Neutrophil (primary cell): ENCODE results near the gene HTT.

Source experiments
- H3K27ac ChIP-seq: fragments of 200-600 bp; sonication (generic); 2 replicates; pipeline ENCODE4 v1.5.1; 2016; ENCODE audit warnings: mild to moderate bottlenecking, moderate library complexity
- H3K27me3 ChIP-seq: fragments of 200-600 bp; sonication (generic); 2 replicates; pipeline ENCODE4 v1.6.0; 2016; ENCODE audit warnings: mild to moderate bottlenecking
- H3K36me3 ChIP-seq: fragments of 200-600 bp; sonication (generic); 2 replicates; pipeline ENCODE4 v1.5.1; 2017
- H3K4me1 ChIP-seq, 2 experiments: fragments of 200-600 bp in 1 of 2; sonication (generic) in 1 of 2; 1 replicate in 1 of 2; 2 replicates in 1 of 2; pipeline versions ENCODE4 v1.5.1 to v1.6.1; 2013 to 2016; ENCODE audit warnings: low read depth in 1 of 2, low read length in 1 of 2, mild to moderate bottlenecking in 1 of 2, moderate library complexity in 1 of 2; ENCODE audit not compliant: control insufficient read depth in 1 of 2, insufficient read depth in 1 of 2
- H3K4me3 ChIP-seq, 2 experiments: fragments of 200-600 bp in 1 of 2; sonication (generic) in 1 of 2; 1 replicate in 1 of 2; 2 replicates in 1 of 2; pipeline ENCODE4 v1.5.1; 2013 to 2016; ENCODE audit warnings: low read depth in 1 of 2, low read length in 1 of 2, mild to moderate bottlenecking in 1 of 2, moderate library complexity in 1 of 2
- H3K9me3 ChIP-seq: fragments of 200-600 bp; sonication (generic); 2 replicates; pipeline ENCODE4 v1.5.1; 2016
- CTCF ChIP-seq: fragments of 200-600 bp; sonication (generic); IDR thresholded peaks from 2 replicates; pipeline ENCODE4 v1.5.1; 2016; ENCODE audit warnings: antibody characterized with exemption

HTT gene

GRCh38 chr4:3108211-3108610 lies 33.7 kb downstream of the HTT start:
- Histone ChIP-seq H3K36me3 (peaks cover 68% of the 10 kb centered on the region), H3K4me3 (no peak overlapping the region), H3K27ac (no peak overlapping the region), H3K9me3 (no peaks in the 10 kb centered on the region), H3K4me1 (no peaks in the 10 kb centered on the region), H3K27me3 (no peaks in the 10 kb centered on the region)
- no peak for TF ChIP-seq CTCF

- Histone ChIP-seq H3K4me3 (no peak overlapping the region), H3K4me1 (no peaks in the 10 kb centered on the region), H3K27me3 (no peaks in the 10 kb centered on the region), H3K27ac (no peak overlapping the region), H3K36me3 (peaks cover 72% of the 10 kb centered on the region), H3K9me3 (no peaks in the 10 kb centered on the region)
- no peak for TF ChIP-seq CTCF
Observed at GRCh38 chr4:3111461-3111860, 37.0 kb downstream of the HTT start.

- H3K9me3 ChIP-seq, result no peaks in the 10 kb centered on the region
- no peak for TF ChIP-seq CTCF
- H3K36me3 ChIP-seq, result peaks cover 77% of the 10 kb centered on the region
- no peaks in the 10 kb centered on the region for H3K4me1 ChIP-seq
- no peak overlapping the region for H3K27ac ChIP-seq
- no peak overlapping the region for H3K4me3 ChIP-seq
- H3K27me3 ChIP-seq, result no peaks in the 10 kb centered on the region
Observed at GRCh38 chr4:3112201-3112600, 37.7 kb downstream of the HTT start.

GRCh38 chr4:3112609-3113469 lies 38.4 kb downstream of the HTT start:
- Histone ChIP-seq H3K4me3 (no peak overlapping the region), H3K4me1 (no peaks in the 10 kb centered on the region), H3K9me3 (no peaks in the 10 kb centered on the region), H3K36me3 (peaks cover 77% of the 10 kb centered on the region), H3K27me3 (no peaks in the 10 kb centered on the region), H3K27ac (no peak overlapping the region)
- TF ChIP-seq CTCF, result no peak

GRCh38 chr4:3114377-3114776 lies 39.9 kb downstream of the HTT start:
- no peak for TF ChIP-seq CTCF
- no peak overlapping the region for H3K4me3 ChIP-seq
- H3K36me3 ChIP-seq, result peaks cover 77% of the 10 kb centered on the region
- H3K4me1 ChIP-seq, result no peaks in the 10 kb centered on the region
- no peak overlapping the region for H3K27ac ChIP-seq
- H3K9me3 ChIP-seq, result no peaks in the 10 kb centered on the region
- no peaks in the 10 kb centered on the region for H3K27me3 ChIP-seq
